22Rv1 (cell line): ENCODE data around the gene PCSK5.
"Not testable (repeated sequence)": the region's sequence is repeated elsewhere in the genome, so short reads cannot be mapped to it uniquely, and the experiment has no call there.

Experiments
- H3K27ac ChIP-seq: fragments of 450-650 bp; 2 replicates; pipeline ENCODE4 v1.5.1; 2017
- ZFX ChIP-seq: fragments of 450-650 bp; IDR thresholded peaks from 2 replicates; pipeline ENCODE4 v1.6.1; 2017; ENCODE audit warnings: antibody characterized with exemption, borderline replicate concordance
- TF ChIP-seq, protein P1 (sequence below): fragments of 450-650 bp; IDR thresholded peaks from 2 replicates; pipeline ENCODE4 v1.5.1; 2017; ENCODE audit warnings: mild to moderate bottlenecking

The PCSK5 gene

DNA sequence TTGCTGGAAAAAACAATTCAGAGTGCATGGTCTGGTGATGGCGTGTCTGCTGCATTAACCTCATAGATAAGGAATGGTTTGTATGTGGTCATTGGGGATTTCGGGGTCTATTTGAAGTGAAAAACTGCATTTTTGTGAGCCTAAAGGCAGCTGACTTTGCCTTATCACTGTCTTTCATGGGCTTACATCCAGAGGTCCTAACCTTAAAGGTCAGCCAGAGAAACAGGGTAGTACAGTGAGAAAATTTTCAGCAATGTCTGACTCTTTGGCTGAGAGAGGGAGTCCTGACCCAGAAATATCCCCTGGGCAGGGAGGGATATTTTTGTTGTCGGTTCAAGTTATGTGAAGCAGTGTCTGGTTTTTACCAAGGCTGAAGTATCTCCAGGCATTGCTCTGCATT lies 5.7 kb downstream of the PCSK5 start:
- H3K27ac ChIP-seq: no peak overlapping the region
- TF ChIP-seq, protein P1, sequence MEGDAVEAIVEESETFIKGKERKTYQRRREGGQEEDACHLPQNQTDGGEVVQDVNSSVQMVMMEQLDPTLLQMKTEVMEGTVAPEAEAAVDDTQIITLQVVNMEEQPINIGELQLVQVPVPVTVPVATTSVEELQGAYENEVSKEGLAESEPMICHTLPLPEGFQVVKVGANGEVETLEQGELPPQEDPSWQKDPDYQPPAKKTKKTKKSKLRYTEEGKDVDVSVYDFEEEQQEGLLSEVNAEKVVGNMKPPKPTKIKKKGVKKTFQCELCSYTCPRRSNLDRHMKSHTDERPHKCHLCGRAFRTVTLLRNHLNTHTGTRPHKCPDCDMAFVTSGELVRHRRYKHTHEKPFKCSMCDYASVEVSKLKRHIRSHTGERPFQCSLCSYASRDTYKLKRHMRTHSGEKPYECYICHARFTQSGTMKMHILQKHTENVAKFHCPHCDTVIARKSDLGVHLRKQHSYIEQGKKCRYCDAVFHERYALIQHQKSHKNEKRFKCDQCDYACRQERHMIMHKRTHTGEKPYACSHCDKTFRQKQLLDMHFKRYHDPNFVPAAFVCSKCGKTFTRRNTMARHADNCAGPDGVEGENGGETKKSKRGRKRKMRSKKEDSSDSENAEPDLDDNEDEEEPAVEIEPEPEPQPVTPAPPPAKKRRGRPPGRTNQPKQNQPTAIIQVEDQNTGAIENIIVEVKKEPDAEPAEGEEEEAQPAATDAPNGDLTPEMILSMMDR: no peak
- no peak for TF ChIP-seq ZFX

DNA sequence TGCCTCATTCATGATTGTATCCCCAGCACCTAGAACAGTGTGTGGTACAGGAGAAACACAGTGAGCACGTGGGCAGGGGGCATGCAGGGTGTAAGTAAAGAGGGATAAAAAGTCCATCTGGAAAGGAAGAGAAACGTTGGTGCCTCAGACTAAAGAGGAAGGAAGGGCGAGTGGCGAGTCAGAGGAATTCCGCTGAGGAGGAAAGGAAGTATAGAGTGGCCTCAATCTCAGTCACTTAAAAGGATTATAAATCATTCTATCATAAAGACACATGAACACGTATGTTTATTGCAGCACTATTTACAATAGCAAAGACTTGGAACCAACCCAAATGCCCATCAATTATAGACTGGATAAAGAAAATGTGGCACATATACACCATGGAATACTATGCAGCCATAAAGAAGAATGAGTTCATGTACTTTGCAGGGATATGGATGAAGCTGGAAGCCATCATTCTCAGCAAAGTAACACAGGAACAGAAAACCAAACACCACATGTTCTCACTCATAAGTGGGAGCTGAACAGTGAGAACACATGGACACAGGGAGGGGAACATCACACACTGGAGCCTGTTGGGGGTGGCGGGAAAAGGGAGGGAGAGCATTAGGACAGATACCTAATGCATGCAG lies 10.5 kb downstream of the PCSK5 start:
- H3K27ac ChIP-seq: not testable (repeated sequence)

DNA sequence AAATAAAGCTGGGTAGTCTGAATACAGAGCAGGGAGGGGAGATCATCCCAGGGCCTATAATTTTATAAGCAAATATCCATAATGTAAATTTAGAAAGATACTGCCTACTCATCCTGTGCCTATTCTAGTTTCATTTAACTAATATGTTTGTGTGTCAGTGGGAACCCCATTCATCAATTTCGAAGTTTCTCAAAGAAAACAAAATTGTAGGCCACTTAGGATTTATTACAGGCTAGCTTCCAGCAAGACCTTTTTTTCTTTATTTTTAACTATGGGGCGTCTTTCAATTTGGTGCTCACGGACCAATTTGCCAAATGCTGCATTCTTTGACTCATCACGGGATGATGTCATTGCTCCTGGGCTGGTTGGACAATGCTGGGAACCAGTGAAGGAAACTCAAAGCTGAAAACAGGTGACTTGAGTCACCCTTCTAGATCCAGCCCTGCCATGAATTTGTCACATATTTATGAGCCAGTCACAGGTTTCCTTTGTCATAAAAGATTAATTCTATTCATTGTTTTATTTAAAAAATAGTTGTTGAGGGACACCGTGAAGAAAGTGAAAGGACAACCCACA lies 13.4 kb downstream of the PCSK5 start:
- TF ChIP-seq, protein P1: no peak
- no peak for TF ChIP-seq ZFX

DNA sequence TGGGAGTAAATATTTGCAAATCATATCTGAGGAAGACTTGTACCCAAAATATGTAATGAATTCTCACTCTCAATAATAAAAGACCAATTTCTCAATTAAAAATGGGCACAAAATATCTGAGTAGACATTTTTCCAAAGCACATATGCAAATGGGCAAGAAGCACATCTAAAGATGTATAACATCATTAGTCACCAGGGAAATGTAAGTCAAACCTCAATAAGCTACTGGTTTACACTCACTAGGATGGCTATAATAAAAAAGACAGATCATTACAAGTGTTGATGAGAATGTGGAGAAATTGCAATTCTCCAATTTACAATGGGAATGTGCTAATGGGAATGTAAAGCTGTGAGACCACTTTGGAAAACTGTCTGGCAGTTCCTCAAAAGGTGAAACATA lies 13.9 kb downstream of the PCSK5 start:
- no peak overlapping the region for H3K27ac ChIP-seq
- TF ChIP-seq, protein P1: no peak
- no peak for TF ChIP-seq ZFX

More for the DNA sequence above, 13.4 kb downstream of the PCSK5 start:
- no peak overlapping the region for H3K27ac ChIP-seq

DNA sequence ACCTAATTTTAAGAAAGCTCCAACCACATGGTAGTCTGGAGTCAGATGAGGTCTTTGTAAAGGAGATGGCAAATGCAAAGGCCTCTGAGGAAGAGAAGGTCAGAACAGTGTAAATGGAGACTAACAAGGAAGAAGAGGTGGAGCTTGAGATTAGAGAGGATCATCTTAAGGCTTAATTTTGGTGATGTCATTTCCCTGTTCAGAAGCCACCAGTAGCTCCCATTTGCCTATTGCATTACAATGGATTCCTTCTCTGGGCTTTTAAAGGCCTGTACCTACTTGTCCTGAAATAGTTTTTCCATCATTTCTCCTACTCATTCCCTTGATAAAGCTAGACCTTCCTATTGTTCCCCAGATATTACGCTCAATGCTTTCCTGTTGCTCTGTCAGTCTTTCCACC lies 16.1 kb downstream of the PCSK5 start:
- H3K27ac ChIP-seq: no peak overlapping the region
- TF ChIP-seq, protein P1: no peak
- no peak for TF ChIP-seq ZFX

DNA sequence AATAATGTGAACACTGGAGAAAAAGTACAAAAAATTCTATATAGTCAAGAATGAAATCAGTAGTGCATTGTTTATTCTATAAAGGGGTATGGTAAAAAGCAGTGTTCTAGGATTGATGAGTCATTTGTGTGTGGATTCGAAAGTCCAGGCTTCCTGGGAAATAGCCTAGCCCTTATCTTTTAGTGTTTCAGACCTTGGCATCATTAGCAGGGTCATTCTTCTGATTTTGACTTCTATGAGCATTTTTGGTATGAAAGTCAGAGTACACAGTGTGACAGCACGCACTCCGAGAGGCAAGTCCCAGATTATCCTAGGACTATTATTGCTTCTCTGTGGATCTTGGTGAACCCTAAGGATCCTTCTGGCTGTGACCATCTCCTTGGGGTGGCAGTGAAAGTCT lies 16.9 kb downstream of the PCSK5 start:
- TF ChIP-seq, protein P1: no peak
- no peak for TF ChIP-seq ZFX
- H3K27ac ChIP-seq: no peak overlapping the region

DNA sequence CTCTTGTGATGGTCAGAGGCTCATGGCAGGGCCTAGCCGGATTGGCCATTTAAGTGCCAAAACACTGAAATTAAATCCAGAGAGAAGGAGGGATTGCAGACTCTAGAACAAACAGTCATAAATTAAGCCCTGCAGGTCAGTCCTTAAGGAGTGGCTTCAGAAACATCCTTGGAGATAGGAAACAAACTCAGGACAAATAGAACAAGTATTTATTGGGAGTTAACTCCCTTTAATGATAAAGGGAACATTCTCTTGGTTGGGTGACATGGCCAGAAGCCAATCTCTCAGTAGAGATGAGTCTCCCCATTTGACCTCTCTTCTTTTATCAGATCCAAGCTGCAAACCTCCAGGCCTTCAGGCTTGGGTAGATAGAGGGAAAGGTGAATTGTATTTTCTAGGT lies 17.4 kb downstream of the PCSK5 start:
- H3K27ac ChIP-seq: no peak overlapping the region
- TF ChIP-seq, protein P1: no peak
- no peak for TF ChIP-seq ZFX

DNA sequence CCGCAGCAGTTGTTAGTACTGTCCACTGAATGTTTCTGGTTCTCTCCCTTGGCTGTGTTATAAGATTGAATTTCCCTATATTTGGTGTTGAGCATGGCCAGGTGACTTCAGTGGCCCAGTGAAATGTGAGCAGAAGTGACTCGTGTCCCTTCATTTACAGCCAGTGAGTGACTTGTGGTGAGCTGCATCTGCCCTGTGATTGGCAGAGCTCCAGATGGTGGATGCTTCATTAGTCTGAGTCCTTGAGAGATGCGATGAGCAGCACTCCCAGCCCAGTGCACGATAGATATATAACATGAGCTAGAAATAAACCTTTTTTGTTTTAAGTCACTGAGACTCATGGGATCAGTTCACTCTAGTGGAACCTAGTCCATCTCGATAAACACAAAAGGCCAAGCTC lies 19.3 kb downstream of the PCSK5 start:
- TF ChIP-seq, protein P1: no peak
- no peak for TF ChIP-seq ZFX

More for the DNA sequence above, 19.3 kb downstream of the PCSK5 start:
- H3K27ac ChIP-seq: no peak overlapping the region
